GM12865 (cell line): ENCODE results near the gene DNAH8.

Experiments used
- DNase-seq: peaks from one replicate; pipeline ENCODE4 v3.0.0; 2010; ENCODE audit warnings: low read depth
- H3K4me3 ChIP-seq: 2 replicates; pipeline ENCODE4 v1.5.1; 2011; ENCODE audit warnings: mild to moderate bottlenecking, low read depth, low read length, control low read depth
- TF ChIP-seq, protein P1 (sequence below): IDR thresholded peaks from 2 replicates; pipeline ENCODE4 v1.5.1; 2011; ENCODE audit warnings: low read length, control low read depth, low read depth, inconsistent platforms; ENCODE audit not compliant: insufficient read depth; ENCODE audit errors: missing control alignments

The DNAH8 gene

DNA sequence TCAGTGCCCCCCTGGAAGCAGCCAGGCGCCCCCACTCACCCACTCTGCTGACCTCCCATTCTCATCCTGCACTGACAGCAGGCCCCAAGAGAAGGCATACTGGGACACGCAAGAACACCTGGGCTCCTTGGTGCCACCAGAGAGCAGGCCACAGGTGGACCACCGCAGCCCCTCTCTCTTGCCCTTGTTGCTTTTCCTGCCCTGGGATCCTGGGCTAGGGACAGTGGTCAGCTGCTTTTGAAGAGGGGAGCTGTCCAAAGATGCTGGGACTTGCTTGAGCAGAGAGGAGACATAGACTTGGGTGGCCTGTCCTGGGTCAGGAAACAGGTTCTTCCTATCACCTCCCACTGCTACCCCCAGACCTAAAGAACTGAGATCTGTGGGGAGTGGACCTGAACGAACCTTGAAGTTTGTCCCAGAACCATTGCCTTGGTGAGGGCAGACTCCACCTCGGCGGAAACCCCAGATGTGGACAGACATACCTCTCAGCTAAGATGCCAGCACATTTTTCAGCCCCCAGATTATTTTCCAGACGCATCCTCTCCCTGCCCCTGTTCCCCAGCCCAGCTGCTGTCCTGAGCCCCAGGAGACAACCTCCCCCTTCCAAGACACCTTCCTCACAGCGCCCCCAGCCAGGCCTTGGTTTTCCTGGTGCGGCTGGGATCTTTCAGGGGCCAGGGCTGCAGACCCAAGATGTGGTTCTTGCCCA lies 334.6 kb downstream of the DNAH8 start:
- no peak for DNase-seq
- TF ChIP-seq, protein P1, sequence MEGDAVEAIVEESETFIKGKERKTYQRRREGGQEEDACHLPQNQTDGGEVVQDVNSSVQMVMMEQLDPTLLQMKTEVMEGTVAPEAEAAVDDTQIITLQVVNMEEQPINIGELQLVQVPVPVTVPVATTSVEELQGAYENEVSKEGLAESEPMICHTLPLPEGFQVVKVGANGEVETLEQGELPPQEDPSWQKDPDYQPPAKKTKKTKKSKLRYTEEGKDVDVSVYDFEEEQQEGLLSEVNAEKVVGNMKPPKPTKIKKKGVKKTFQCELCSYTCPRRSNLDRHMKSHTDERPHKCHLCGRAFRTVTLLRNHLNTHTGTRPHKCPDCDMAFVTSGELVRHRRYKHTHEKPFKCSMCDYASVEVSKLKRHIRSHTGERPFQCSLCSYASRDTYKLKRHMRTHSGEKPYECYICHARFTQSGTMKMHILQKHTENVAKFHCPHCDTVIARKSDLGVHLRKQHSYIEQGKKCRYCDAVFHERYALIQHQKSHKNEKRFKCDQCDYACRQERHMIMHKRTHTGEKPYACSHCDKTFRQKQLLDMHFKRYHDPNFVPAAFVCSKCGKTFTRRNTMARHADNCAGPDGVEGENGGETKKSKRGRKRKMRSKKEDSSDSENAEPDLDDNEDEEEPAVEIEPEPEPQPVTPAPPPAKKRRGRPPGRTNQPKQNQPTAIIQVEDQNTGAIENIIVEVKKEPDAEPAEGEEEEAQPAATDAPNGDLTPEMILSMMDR, result no peak
- no peak overlapping the region for H3K4me3 ChIP-seq

DNA sequence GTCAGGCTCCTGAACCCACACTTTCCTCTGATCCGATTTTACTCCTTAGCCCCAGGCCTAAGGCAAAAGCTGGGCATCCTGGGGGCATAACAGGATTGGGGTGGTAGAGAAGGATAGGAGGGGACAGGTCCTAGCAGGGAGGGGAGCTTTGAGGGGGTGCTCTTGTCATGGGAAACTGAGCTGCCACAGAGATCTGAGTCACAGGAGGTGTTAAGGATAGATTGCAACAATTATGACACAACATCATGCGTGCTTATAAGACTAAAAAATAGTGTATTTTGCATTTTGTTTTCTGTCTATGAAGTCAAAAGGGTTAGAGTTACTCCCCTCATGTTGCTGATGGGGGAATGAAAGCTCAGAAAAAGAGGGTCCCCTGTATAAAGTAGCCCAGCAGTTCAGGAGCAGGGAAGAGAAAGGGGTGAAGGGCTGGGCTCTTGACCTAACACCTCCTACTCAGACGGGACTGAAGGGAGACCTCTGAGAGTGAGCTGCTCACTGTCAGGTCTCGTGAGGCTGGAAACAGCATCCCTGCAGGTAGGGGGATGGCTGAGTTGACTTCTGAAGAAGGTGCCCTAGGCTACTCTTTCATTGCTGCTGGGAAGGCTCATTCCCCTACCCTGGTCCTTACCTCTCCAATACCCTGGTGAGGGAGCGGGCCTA lies 335.5 kb downstream of the DNAH8 start:
- TF ChIP-seq, protein P1, result no peak

DNA sequence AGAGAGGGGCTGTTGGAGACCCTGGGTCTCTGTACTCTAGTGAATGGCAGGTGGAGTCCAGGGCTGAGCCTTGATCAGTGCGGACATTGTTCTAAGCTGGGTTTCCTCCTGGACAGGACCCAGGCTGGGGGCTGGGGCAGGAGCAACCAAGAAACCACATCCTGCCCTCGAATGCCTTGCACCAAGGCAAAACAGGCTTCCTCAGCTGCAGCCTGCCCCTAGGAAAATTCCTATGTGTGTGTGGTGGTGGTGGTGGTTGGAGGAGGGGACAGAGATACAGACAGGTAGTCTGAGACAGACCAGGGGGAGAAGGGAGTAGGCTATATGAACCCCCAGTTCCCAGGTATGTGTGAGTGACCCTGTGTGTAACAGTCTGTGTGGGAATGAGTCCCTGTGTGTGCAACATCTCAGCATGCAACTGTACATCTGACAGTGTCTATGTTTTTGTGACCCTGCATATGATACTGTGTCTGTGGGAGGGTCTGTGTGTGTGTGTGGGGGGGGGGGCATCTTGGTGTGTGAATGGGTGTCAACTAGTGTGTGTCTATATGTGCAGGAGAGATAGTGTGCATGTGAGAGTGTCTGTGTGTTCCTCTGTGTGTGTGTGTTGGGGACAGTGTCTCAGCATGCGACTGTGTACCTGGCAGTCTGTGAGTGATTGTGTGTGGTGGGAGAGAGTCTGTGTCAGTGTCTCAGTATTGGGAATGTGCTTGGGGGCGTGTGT lies 336.4 kb downstream of the DNAH8 start:
- TF ChIP-seq, protein P1, result no peak
- no peak overlapping the region for H3K4me3 ChIP-seq
- DNase-seq, result no peak

More for the DNA sequence above, 335.5 kb downstream of the DNAH8 start:
- H3K4me3 ChIP-seq, result no peak overlapping the region
- DNase-seq, result no peak

DNA sequence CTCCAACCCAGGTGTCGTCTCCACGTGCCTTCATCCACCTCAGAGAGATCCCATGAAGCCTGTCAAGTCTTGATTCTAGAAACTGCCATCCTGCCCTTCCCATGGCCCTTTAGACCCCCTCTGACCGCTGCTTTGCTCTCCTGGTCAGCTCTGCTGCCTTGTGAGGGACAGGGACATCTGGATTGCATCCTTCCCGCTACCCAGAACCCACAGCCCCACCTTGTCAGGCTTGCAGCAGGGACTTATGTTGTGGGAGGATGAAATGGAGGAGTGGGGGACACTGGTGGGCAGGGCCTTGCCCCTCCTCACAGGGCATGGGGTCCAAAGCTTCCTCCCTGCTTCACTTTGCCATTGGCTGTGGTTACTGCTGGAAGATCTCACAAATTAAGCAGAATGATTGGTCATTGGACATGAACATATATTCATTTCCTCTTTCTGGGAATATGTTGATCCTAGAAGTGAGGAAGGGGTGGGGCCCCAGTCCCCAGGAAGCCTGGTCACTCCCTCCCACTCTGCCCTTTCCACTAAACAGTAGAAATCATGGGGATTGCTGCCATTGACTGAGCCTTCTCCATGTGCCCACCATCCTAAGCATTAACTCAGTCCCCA lies 338.0 kb downstream of the DNAH8 start:
- TF ChIP-seq, protein P1, result no peak
- no peak for DNase-seq
- H3K4me3 ChIP-seq, result no peak overlapping the region

DNA sequence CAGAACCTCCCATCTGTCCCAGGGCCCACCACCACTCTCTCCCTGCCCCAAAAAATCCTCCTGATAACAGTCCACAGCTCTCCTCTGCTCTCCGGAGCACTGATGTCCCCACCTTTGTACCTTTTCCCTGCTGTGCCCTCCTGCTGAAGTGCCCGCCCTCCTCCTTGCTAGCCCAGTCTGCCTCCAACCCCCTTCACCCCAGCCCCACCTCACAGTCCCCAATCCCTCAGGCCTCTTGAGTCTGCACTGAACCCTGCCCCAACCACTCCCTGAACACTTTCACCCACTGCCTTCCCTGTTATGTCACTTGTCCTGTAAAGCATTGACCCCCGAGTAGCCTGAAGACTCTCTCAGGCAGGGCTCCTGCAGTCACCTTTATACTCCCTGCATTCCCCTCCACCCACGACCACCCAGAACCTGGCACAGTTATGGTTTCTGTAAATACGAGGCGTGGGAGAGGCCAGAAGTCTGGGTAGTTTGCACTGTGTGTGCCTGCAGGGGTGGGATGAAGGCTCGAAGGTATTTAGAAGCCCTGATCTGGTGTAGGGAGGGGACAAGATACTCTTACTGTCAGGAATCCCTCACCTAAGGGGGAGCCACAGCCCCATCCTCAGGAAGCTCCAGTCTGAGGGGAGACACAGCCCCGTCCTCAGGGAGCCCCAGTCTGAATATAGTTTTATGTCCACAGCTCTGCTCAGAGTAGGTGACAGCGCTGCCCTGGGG lies 338.9 kb downstream of the DNAH8 start:
- TF ChIP-seq, protein P1, result no peak
- H3K4me3 ChIP-seq, result no peak overlapping the region
- DNase-seq, result no peak

DNA sequence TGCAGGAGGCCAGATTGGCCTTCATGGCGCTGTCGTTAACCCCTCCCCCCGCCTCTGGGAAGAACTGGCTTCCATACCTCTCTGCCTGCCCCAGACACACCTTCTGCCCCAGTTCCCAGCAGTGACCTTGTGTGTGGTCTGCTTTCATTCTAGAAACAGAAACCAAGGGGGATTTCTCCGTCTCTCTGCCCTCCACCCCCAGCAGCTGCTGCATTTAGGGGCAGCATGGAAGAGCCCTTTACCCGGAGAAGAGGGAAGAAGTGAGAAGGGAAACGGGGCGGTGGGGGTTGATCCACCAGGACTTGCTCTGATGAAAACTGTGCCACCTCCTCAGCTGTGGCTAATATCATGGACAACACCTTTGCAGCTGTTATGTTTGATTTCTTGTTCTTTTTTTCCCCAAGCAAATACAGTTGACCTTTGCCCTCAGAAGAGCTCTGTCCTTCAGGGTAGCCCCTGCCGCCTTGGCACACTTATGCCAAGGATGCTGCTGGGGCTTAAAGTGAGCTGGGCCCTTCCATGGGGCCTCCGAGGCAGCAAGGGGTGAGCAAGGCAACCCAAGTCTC lies 339.5 kb downstream of the DNAH8 start:
- TF ChIP-seq, protein P1, result no peak
- DNase-seq, result no peak
- no peak overlapping the region for H3K4me3 ChIP-seq
